Heart right ventricle (tissue), 16 donors: ENCODE results near the gene CNPY4. TPM values are rescaled to one million over a fixed set of nuclear protein-coding genes. Genes with fewer than 3 reads are reported as not detected.

Source experiments
- ATAC-seq, 8 donors: fragments of 200-7000 bp; cut with Tn5 transposase; one replicate each; pipeline ENCODE4 v1.9.1; 2020; ENCODE audit warnings: mild to moderate bottlenecking in 8 of 8, moderate library complexity in 8 of 8, moderate number of reproducible peaks in 1 of 8
- DNase-seq, 2 donors: peaks; one replicate each; pipeline ENCODE4 v3.0.0-alpha.2; 2020
- H3K27ac ChIP-seq, 10 donors: fragments of 200-600 bp; sonication (generic) in 2 of 10; one replicate each; pipeline versions ENCODE4 v1.5.0 to v1.8.0; 2020 to 2022; ENCODE audit warnings: mild to moderate bottlenecking in 3 of 10
- H3K27me3 ChIP-seq, 7 donors: fragments of 200-600 bp; one replicate each; pipeline ENCODE4 v1.8.0; 2021 to 2022; ENCODE audit warnings: mild to moderate bottlenecking in 2 of 7
- H3K36me3 ChIP-seq, 9 donors: fragments of 200-600 bp; sonication (generic) in 1 of 9; one replicate each; pipeline versions ENCODE4 v1.5.0 to v1.8.0; 2020 to 2022; ENCODE audit warnings: mild to moderate bottlenecking in 2 of 9
- H3K4me1 ChIP-seq, 9 donors: fragments of 200-600 bp; sonication (generic) in 1 of 9; one replicate each; pipeline versions ENCODE4 v1.5.0 to v1.8.0; 2020 to 2022; ENCODE audit warnings: mild to moderate bottlenecking in 4 of 9
- H3K4me3 ChIP-seq, 10 donors: fragments of 200-600 bp; sonication (generic) in 2 of 10; one replicate each; pipeline versions ENCODE4 v1.5.0 to v1.8.0; 2020 to 2022; ENCODE audit warnings: mild to moderate bottlenecking in 7 of 10, moderate library complexity in 2 of 10
- H3K9me3 ChIP-seq, 11 donors: fragments of 200-600 bp in 10 of 11; sonication (generic) in 2 of 11; one replicate each; pipeline versions ENCODE4 v1.5.0 to v1.8.0; 2013 to 2022; ENCODE audit warnings: mild to moderate bottlenecking in 2 of 11, control low read depth in 1 of 11, moderate library complexity in 1 of 11
- CTCF ChIP-seq, 9 donors: fragments of 200-600 bp; sonication (generic) in 2 of 9; IDR thresholded peaks; one replicate each; pipeline versions ENCODE4 v1.5.0 to v1.8.0; 2021 to 2022; ENCODE audit warnings: antibody characterized with exemption in 9 of 9, mild to moderate bottlenecking in 5 of 9, moderate library complexity in 1 of 9
- WGBS, 2 donors: extraction: QIAGEN DNeasy Blood & Tissue Kit; methylation state at CpG; one replicate each; pipeline ENCODE4 v1.1.7; 2013; ENCODE audit warnings: inconsistent platforms in 1 of 2; 5-methylcytosine and 5-hydroxymethylcytosine counted together
- intact Hi-C, 10 donors: fragments of 100-400 bp; cut with DNase I; formaldehyde crosslinking; loops; one replicate each; pipeline versions ENCODE4 v1.11.1 to v1.14.2; 2022
- polyA plus RNA-seq, 2 donors: library from polyadenylated mRNA; stranded (reverse); fragments of 200-250 nt; gene quantifications; one replicate each; pipeline ENCODE4 v1.2.3, GENCODE V29; 2013
- total RNA-seq, 10 donors: library from RNA; stranded (reverse); fragmentation: NEBNext Ultra II Directional in 3 of 10; extraction: Animal tissue kit (Norgen Biotek cat#: 25700) in 3 of 10; gene quantifications; one replicate each; pipeline versions ENCODE4 v1.2.1 to v1.2.4, GENCODE V29; 2021 to 2023
- donor health status: Arrhythmogenic right ventricular cardiomyopathy.
- donor health status: ischemic (EF 13 %, LVEDD 7.1; RV severe dilation, severe dysfunction).
- donor health status: healthy with polysubstance abuse.
- donor health status: DM: no; HTN: yes; CAD: no.
- donor health status: DM: no; HTN: no; CAD: no.
- donor health status: ischemic (EF 25% LVEDD 6.9; RV normal size, moderate dysfunction).
- donor health status: ischemic (EF 25% LVEDD 5.7; RV mildly dilated, moderate dysfunction).
- donor health status: healthy.
- donor health status: DM: yes; HTN: yes; CAD: no.
- donor health status: Ischemic cardiomyopathy.
- donor health status: ischemic (EF 35%, LVEDD 5.7; RV mildly dilated, moderate dysfunction).
- donor health status: nonischemic (EF 11% LVEDD 7.7; RV severe dilation, severe dysfunction).
- donor health status: DM: yes; HTN: yes; CAD: no.
- donor health status: PGD.
- donor health status: ischemic (EF 29% LVEDD 5.4; RV normal size, mild dysfunction).
- donor health status: nonischemic (EF 23%, LVEDD 6.1; RV moderate dilation, normal function).

The CNPY4 gene
- total and polyA plus RNA-seq, 12 donors: 4.9 to 13.7 (median 7.4) TPM

DNA sequence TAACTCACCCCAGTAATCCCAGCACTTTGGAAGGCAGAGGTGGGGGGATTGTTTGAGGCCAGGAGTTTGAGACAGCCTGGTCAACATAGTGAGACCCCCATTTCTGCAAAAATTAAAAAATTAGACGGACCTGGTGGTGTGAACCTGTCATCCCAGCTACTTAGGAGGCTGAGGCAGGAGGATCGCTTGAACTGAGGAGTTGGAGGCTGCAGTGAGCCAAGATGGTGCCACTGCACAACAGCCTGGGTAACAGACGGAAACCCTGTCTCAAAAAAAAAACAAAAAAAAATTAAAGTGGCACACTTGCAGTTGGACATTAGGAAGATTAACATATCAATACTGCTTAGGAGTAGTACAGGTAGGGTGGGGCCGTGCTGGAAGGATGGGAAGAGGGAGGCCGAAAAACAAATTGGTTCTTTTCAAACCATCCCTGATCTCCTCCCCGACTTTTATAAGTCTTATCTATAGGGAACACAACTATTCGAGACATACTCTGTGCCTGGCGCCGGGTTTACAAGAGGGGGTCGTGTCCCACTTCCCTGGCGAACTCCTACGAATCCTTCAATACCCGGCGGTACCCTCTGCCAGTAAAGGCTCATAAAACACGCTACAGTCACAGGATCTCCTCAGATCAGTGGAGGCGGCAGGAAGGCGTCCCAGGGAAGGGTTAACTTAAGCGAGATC lies 904 bp upstream of the CNPY4 start:
- intact Hi-C loops: loop anchor here in 3 of 10 donors (1.0 to 2.0 kb wide), 2 partner anchors 17 to 18 kb away; partner anchors contain the start of genes AP4M1 (in 3 of the 3) and MCM7 (in 3 of the 3)
- ATAC-seq: no peak
- Histone ChIP-seq H3K4me3 (peak overlapping the region; percentile 51 to 86 (median 74)), H3K27me3 (no peaks in the 10 kb centered on the region), H3K36me3 (peaks cover 0 to 28% (median 0%) of the 10 kb centered on the region in 9 donors), H3K27ac (peak overlapping the region in 9 of 10 donors; percentile 83 to 94 (median 87)), H3K4me1 (peaks cover 5 to 21% (median 17%) of the 10 kb centered on the region in 9 donors), H3K9me3 (no peaks in the 10 kb centered on the region)
- no peak for TF ChIP-seq CTCF (IDR thresholded peaks at IDR 0.05)
- DNase-seq: no peak
- WGBS, 2 donors: 22 to 24% methylated on average over 18 of the region's 18 CpGs

DNA sequence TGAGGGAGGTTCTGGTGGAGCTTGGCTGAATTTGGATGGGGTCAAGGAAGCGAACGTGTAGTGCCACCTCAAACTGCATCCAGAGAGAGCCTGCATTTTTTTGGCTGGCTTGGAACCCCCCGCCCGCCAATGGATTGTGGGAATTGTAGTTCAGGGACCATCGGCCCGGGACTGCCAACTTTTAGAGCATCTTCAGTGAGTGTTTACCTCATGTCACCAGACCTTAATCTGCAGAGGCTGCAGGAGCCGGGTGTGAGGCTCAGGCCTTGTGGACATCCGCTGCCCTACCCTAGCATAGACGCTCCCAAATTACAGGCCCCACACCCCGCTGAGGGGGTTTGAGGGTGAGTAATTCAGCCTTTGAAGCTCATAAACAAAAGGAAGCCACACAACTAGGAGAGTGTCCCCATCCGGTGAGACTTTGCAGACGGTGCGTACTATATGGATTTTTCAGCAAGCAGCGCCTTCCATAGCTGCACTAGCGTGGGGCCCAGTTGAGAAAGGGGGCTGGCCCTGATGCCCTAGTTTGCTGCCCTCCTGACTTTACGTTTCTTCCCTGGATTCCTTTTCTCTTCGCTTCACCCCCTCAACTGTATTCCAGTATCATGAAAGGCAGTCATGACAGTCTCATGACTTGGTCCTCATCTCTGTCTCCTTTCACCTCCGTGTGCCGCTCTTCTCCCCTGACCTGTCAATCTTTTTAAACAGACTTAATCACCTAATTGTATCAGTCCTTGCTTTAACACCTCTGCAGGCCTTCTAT lies 717 bp downstream of the CNPY4 start:
- DNase-seq (peak; percentile 51 to 69), ATAC-seq (peak; percentile 55 to 78 (median 74))
- no peaks in the 10 kb centered on the region for H3K9me3 ChIP-seq
- no peaks in the 10 kb centered on the region for H3K27me3 ChIP-seq
- intact Hi-C loops: loop anchor here in 4 of 10 donors (1.0 to 10.0 kb wide), 3 partner anchors 19 to 205 kb away; partner anchors contain the start of genes AP4M1 (in 3 of the 4), MCM7 (in 3 of the 4) and TRIM4 (in 1 of the 4)
- 17 to 20% methylated on average over 19 of the region's 19 CpGs for WGBS, 2 donors
- peak overlapping the region; percentile 83 to 94 (median 89) for H3K27ac ChIP-seq
- no peak for TF ChIP-seq CTCF (IDR thresholded peaks at IDR 0.05)
- H3K36me3 ChIP-seq: peaks cover 0 to 18% (median 0%) of the 10 kb centered on the region in 9 donors
- H3K4me1 ChIP-seq: peaks cover 5 to 30% (median 17%) of the 10 kb centered on the region in 9 donors
- H3K4me3 ChIP-seq: peak overlapping the region; percentile 51 to 86 (median 74)

DNA sequence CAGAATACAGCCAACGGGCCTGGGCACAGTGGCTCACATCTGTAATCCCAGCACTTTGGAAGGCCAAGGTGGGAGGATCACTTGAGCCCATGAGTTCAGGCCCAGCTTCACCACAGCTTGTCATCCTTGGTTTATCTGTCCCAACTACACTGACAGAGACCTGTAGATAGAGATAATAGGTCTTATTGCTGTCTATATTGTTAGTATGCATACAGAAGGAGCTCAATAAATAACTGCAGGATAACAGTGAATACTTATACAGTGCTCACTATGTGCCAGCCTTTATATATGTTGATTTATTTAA lies 1.3 kb downstream of the CNPY4 start:
- Histone ChIP-seq H3K27ac (peak overlapping the region in 3 of 10 donors; percentile 91 to 94 (median 92)), H3K4me3 (peak overlapping the region in 6 of 10 donors; percentile 63 to 86 (median 76)), H3K4me1 (peaks cover 5 to 35% (median 18%) of the 10 kb centered on the region in 9 donors), H3K36me3 (peaks cover 0 to 15% (median 0%) of the 10 kb centered on the region in 9 donors), H3K27me3 (no peaks in the 10 kb centered on the region), H3K9me3 (no peaks in the 10 kb centered on the region)
- no peak for TF ChIP-seq CTCF (IDR thresholded peaks at IDR 0.05)
- DNase-seq (no peak), ATAC-seq (no peak)
- WGBS, 2 donors: 18 to 25% methylated on average over 1 of the region's 1 CpG
- intact Hi-C loops: loop anchor here in 1 of 10 donors (10.0 kb wide), 1 partner anchor 206 kb away; the partner anchor contains the start of gene TRIM4

DNA sequence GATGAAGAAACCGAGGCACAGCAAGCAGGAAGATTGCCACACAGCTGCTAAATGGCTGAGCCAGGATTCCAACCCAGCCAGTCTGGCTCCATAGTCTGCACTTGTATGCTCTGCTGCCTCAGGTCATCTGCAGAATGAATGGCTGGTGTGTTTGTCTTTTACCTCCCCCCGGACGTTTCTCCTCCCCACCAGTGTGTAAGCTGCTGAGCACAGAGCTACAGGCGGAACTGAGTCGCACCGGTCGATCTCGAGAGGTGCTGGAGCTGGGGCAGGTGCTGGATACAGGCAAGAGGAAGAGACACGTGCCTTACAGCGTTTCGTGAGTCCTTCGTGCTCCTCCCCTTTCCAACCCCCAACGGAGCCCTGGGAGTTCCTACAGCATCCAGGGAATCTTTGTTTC lies 2.6 kb downstream of the CNPY4 start:
- intact Hi-C loops: loop anchor here in 1 of 10 donors (10.0 kb wide), 1 partner anchor 207 kb away; the partner anchor contains the start of gene TRIM4
- Histone ChIP-seq H3K27ac (no peak overlapping the region), H3K36me3 (peaks cover 0 to 15% (median 0%) of the 10 kb centered on the region in 9 donors), H3K9me3 (no peaks in the 10 kb centered on the region), H3K4me1 (peaks cover 8 to 42% (median 27%) of the 10 kb centered on the region in 9 donors), H3K27me3 (no peaks in the 10 kb centered on the region), H3K4me3 (no peak overlapping the region)
- WGBS, 2 donors: 71 to 82% methylated on average over 13 of the region's 13 CpGs
- TF ChIP-seq CTCF (IDR thresholded peaks at IDR 0.05): no peak
- no peak for ATAC-seq
- DNase-seq: no peak
